HG02798 (cell line): ENCODE results near the gene MEIOB.
"Not testable (repeated sequence)": the region's sequence is repeated elsewhere in the genome, so short reads cannot be mapped to it uniquely, and the experiment has no call there.

Source experiments
- ATAC-seq: cut with Tn5 transposase; IDR thresholded peaks from one replicate; pipeline ENCODE4 v1.9.1; 2021; ENCODE audit warnings: mild to moderate bottlenecking; ENCODE audit not compliant: unreplicated experiment, poor library complexity

Gene MEIOB

DNA sequence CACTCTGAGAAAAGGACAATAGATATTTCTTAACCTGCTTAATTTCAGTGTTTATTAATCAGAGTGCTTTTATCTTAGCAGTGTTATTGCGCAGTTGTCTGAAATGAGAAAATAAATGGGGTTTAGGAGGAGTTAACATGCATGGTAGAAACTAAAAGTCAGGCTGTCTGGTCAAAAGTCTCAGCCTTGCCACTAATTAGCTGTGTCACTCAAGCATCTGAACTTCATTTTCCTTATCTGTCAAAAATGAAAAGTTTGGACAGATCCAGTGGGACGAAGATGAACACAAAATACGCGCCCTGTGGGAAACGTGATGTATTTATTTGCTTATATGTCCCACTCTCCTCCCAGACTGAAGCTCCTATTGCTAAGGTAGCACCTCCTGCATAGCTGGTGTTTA lies 6.3 kb upstream of the MEIOB start:
- ATAC-seq, result no peak

DNA sequence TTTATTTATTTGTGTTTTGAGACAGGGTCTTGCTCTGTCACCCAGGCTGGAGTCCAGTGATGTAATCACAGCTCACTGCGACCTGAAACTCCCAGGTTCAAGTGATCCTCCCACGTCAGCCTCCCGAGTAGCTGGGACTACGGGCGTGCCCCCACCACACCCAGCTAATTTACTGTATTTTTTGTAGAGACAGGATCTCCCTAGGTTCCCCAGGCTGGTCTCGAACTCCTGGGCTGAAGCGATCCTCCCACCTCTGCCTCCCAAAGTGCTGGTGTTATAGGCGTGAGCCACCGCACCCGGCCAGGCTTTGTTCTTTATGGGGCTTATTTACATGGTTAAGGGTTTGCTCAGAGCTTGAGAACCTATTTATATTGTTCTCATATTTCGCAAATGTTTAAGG lies 5.8 kb upstream of the MEIOB start:
- no peak for ATAC-seq

DNA sequence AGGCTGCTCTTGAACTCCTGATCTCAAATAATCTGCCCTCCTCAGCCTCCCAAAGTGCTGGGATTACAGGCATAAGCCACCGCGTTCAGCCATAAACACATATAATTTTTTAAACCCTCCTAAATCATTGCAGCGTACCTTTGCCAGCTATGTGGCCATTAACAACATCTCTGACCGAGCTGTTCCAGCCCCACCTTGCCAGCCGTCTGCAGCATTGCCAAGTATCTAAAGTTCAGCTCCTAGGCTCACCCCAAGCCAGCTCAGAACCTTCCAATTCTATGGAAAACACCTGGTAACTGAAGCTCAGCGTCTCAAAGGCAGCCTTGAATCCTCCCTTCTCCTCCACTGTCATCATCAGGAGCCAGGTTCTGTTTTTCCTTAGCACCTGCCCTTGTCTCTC lies 5.1 kb upstream of the MEIOB start:
- no peak for ATAC-seq

DNA sequence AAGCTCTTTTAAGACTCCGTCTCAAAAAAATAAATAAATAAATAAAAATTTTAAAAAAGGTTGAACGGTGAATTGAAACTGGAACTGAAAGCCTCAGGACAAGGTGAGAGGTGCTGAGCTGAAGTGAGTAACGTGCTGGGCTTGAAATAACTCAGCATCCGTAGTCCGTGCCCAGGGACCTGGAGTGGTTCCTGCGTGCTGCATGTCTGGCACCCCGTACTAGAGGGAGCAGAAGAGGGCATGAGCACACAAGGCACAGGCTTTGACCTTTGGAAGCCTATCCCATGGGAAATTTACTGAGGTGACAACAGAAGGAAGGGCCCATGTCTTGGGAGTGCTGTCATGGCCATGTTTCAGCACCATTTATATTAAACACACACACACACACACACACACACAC lies 4.5 kb upstream of the MEIOB start:
- ATAC-seq, result no peak

DNA sequence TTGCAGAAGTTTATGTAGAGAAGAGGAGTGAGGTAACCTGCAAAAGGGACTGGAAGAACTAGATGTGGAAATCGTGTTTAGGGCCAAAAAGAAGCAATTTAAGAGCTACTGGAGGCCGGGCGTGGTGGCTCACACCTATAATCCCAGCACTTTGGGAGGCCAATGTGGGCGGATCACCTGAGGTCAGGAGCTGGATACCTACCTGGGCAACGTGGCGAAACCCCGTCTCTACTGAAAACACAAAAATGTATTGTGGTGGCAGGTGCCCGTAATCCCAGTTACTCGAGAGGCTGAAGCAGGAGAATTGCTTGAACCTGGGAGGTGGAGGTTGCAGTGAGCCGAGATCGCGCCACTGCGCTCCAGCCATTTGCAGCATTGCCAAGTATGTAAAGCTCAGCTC lies 4.1 kb upstream of the MEIOB start:
- ATAC-seq, result not testable (repeated sequence)

DNA sequence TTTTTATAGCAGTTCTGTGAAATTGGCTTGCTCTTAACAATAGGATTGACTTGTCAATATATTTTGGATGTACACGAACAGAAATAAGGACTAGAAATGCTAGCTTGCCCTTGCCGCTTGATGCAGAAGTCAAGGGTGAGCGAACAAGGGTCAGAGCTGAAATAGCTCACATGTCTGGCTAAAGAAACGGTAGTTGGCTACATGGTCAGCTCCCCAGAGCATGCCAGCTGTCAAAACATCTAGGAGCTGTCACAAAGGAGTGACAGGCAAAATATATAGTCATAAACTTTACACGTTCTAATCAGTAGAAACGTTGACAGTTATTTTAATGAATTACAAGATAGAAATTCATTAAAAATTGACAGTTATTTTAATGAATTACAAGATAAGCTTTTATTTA lies 2.9 kb upstream of the MEIOB start:
- ATAC-seq, result no peak

DNA sequence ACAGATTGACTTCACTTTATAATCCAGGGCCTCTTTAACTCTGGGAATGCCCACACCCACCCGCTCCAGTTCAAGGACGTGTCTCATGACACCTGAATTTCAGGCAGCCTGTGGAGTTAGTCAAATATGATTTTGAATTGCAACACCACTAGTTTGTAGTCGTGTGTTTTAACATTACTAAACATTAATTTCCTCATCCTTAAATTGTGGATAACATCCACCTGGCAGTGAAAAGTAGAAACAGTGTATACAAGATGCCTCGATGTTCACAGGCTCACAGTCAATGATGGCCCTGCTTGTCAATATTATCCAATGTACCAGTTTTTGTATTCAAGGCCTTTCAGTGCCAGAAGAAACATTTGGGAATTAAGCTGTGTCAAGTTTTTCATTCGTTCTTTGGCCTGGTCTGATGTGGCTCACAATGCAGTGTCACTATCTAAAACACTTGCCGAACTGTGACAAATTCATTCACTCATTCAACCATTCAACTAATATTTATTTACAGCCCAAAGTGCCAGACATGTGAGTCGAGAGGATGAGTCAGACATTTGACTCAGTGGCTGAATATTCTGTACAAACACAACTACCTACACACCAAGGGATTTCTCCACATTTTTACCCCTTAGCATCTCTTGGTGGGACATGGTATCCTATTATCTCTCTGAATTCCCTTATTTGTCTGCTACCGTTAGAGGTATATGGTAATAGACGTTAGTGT lies 1.4 kb downstream of the MEIOB start:
- ATAC-seq, result no peak

DNA sequence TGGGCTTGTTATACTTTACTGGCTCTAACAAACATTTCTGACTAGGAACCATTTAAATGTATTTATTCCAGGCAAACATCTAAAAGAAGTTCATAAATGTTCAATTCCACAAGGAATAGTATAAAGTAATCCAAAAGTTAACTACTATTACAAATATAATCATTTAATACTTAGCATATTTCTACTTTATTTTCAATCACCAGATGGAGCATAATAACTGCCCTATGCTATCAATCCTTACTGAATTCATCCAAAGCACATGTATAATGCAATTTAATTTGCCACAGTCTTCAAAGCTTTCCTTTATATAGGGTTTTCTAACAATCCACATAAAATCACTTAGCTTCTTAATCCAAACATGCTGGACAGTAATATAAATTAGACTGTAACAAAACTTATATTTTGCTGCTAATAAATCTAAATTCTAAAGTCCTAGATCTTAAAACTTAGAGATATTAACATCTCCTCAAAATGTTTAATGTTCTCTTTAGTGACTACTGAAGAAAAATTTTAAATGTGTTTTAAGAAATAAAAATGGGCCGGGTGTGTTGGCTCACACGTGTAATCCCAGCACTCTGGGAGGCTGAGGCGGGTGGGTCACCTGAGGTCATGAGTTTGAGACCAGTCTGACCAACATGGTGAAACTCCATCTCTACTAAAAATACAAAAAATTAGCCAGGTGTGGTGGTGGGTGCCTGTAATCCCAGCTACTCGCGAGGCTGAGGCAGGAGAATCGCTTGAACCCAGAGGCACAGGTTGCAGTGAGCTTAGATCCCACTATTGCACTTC lies 5.9 kb downstream of the MEIOB start:
- no peak for ATAC-seq

DNA sequence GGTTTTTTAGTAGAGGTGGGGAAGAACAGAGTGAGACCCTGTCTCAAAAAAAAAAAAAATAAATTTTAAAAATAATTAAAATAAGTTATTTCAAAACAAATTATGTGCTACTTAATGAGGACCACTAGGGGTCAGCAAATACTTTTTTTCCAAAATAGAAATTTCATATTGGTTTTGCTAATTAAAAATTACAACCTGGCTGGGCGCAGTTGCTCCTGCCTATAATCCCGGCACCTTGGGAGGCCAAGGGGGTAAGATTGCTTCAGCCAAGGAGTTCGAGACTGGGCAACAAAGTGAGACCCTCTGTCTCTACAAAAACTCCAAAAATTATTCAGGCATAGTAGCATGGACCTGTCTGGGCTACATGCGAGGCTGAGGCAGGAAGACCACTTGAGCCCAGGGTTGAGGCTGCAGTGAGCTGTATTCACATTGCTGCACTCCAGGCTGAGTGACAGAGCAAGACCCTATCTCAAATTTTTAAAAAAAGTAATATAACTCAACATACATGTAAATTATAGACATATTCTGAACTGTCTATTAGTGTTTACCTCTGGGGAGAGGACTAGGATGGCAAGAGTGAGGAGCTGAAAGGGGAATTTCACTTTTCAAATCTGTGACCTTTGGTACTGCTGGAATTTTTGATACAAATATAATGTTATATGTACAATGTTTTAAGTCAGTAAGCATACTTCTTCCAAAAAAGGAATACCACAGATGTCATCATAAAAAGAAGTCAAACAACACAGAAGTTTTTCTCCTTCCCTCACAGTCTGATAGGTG lies 8.1 kb downstream of the MEIOB start:
- ATAC-seq, result no peak

DNA sequence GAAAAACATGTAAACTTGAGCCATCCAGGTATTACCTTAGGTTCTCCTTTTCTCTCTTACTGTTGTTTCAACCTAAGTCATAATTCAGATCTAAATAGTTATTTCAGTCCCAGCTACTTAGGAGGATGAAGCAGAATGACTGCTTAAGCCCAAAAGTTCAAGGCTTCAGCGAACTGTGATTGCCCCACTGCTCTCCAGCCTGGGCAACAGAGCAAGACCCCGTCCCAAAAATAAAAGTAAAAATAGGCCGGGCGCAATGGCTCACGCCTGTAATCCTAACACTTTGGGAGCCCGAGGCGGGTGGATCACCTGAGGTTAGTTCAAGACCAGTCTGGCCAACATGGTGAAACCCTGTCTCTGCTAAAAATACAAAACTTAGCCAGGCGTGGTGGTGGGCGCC lies 9.6 kb downstream of the MEIOB start:
- no peak for ATAC-seq

DNA sequence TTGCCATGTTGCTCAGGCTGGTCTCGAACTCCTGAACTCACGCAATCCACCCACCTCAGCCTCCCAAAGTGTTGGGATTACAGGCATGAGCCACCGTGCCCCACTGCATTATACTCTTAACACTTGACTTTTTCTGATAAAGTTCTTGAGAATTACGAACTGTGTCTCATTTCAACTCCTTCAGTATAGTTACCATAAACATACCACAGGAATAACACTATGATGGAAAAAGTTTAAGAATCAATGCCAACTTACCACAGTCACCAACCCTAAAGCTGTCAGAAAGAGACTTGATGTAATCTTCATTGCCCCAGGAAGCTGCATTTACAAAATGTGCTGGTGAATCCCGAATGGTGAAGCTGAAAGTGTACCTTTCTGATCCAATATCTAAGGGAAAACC lies 10.2 kb downstream of the MEIOB start:
- no peak for ATAC-seq

DNA sequence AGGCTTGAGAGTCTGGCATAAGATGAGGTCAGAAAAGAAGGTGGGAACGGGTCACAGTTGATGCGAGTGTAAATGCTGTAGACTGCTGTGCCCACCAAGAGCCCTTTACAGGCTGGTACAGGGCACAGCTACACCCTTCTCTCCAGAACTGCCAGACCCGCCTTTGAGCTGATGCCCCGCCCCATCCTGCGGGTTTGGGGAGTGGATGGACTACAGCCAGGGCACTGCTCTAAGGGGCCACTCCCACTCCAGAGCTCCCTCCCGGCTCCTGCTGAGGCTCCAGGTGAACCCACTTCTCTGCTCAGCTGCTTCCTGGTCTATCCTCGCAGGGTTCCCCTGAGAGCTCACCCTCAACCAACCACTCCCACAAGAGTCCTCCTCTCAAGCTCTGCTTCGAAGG lies 12.3 kb downstream of the MEIOB start:
- no peak for ATAC-seq

DNA sequence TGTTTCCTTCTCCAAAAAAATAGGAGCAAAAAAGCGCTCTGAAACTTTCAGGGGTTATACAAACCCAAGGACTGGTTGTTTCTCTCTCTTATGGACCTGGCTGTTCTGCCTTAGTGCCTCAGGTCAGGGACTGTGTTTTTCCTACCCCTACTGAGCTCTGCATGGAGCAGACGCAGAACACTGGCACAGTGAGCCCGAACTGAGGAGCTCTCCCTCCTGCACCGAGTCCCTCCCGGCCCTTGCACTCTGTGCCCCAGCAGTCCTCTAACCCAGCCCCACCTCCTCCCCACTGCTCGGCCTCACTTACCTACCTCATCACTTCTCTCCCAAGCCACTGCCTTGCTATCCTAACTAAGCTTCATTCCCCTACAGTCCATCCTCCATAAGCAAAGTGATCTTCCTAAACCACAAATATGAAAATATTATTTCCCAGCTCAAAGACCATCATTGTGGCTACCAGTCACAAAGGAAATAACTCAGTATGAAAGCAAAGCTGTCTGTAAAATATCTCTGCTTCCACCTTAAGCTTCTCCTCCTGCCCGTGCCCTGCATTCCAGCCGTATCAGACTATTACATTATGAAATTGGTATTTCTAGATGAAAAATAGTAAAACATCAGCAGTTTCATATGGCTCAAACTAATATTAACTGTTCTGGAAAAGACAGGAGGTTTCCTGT lies 13.6 kb downstream of the MEIOB start:
- no peak for ATAC-seq

DNA sequence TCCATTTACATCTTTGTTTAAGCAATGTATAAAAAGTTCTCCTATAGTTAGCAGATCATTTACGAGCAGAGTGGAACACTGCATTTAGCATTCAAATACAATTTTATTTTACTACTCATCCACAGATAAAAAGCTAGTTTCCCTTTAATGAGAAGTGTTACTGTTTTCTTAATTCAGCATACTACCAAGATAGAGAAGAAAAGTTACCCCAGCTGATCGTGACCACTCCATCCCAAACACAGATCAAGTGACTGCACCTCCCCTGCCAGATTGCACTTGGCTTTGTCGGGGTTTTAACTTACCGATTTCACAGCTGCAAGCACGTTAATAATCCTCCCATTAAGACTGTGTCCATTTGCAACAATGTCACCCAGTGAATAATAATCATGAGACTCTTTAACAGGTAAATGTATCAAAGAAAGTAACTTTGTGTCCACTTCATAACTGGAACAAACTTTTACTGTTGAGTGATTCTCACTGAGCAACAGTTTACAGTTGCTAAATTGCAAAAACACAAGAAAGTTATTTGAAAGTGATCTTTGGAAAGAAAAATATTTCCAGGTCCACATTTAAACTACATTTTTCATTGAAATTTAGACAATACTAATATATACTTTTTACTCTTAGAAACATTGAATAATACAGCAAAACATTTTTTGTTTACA lies 14.4 kb downstream of the MEIOB start:
- ATAC-seq, result no peak

DNA sequence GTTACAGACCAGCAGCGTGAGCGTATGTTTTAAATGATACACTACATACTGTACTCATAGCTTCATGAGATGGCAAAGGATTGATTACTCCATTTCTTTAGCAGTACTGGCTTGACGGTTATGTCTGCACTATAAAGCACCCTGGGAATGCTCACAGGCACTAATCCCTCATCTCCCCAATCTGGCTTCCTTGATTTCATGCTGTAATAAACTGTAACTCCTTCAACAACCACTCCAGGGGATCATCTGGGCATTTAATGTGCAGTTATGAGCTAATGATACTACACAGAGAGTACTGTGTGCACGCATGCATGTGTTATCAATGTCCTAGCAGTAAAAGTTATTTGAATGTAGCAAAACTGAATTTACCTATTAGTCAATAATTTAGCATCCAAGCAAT lies 20.2 kb downstream of the MEIOB start:
- no peak for ATAC-seq

DNA sequence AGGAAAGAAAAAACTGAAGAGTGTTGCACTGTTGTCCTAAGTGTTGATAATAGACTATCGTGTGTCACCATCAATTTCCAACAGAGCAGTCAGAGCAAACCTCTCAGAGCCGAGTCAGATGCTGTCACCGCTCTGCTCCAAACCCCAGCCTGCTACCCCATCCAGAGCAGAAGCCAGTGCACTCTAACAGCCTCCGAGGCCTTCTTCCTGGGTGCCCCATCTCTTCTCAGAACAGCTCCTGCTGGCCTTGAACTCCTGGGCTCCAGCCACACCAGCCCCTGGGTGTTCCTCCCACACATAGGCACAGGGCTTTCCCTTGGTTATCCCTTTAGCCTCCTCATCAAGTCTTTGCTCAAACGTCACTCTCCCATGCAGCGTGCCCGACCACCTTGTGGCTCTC lies 21.0 kb downstream of the MEIOB start:
- no peak for ATAC-seq

DNA sequence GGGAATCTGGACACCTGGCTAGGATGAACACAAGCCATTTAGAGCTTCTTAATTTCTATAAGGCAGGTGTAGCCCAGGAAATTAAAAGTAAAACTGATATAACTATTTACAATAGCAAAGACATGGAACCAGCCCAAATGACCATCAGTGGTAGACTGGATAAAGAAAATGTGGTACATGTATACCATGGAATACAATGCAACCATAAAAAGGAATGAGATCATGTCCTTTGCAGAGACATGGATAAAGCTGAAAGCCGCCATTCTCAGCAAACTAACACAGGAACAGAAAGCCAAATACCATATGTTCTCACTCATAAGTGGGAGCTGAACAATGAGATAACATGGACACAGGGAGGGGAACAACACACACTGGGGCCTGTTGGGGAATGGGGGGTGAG lies 25.5 kb downstream of the MEIOB start:
- no peak for ATAC-seq

DNA sequence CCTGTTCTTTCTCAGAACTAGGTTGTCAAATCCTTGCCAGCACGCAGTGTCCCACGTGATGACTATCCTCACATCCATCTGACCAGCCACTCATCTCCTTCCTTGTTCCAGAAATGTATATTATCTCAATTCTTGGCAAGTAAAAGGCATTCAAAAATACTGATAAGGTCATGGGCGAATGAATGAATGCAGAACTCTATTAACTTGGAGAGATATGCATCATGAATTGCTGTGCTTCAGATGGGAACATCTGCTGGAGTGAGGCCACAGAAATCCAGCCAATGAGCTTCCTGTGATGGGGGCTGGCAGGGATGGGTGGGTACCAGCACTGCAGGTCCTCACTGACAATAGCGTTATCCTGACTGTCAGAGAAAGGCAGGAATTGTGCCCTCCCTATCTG lies 26.0 kb downstream of the MEIOB start:
- ATAC-seq, result no peak

DNA sequence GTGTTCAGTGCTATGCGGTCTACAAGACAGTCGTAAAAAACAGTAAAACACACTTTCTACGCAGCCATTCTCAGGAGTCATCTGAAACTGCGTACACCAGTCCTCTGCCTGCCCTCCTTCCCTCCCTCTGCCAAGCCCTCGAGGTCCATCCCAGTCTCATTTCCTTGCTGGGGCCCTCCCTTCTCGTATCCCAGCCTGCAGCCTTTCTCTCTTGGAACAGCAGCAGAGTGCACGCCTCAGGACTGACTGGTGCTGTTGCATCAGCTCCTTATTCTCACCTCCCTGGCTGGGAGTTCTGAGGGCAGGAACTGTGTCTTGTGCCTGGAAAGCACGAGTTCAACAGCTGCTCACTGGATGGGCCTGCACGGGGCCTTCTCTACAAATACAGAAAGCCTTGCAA lies 32.4 kb downstream of the MEIOB start:
- no peak for ATAC-seq

DNA sequence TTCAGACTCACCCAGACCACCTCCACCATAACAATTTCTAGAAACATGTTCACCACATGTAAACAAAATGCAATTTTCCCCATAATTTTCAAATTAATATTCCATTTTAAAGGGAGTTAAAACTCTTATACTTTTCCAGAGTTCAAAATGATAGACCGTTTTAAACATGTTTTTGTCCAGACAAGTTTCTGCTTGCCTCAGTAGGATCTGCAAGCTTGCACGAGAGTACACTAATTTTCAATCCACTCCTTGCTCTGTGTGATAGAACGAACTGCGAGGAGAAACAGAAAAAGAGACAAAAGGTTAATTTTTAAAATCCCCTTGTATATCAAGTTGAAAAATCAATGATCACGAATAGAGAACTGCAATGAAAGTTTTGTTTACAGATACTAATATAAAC lies 37.9 kb downstream of the MEIOB start:
- no peak for ATAC-seq
